Keratinocyte (primary cell): ENCODE results near the gene SLC9B2.

Experiments
- CTCF ChIP-seq, 3 experiments: IDR thresholded peaks in 1 of 3; conservative IDR thresholded peaks in 1 of 3; optimal IDR thresholded peaks in 1 of 3; 2 replicates in 2 of 3; 3 replicates in 1 of 3; pipeline versions ENCODE3 to v1.5.1; 2011; ENCODE audit warnings: low read length in 3 of 3, mild to moderate bottlenecking in 3 of 3, moderate library complexity in 2 of 3, control low read depth in 1 of 3, inconsistent platforms in 1 of 3; ENCODE audit not compliant: insufficient read depth in 2 of 3; ENCODE audit errors: extremely low read depth in 1 of 3
- EZH2 ChIP-seq: IDR thresholded peaks from one replicate; pipeline ENCODE4 v1.6.1; 2012; ENCODE audit warnings: inconsistent platforms, mild to moderate bottlenecking, low read length, moderate library complexity

- no peak for TF ChIP-seq CTCF (optimal IDR thresholded peaks at IDR 0.05 in 1 of 3, IDR thresholded peaks at IDR 0.05 in 1 of 3, conservative IDR thresholded peaks at IDR 0.05 in 1 of 3; ENCODE audit: extremely low read depth in 1 of 3, insufficient read depth in 2 of 3, low read length in 3 of 3)
- no peak for TF ChIP-seq EZH2
Observed at GRCh38 chr4:103011378-103012025, 65.1 kb downstream of the SLC9B2 start.
